NCI-H2107 treated with DMSO at 0.1 percent for 48 hours (cell line): ENCODE measurements around the gene MYO1C.
"Not testable (repeated sequence)": the region's sequence is repeated elsewhere in the genome, so short reads cannot be mapped to it uniquely, and the experiment has no call there.

ENCODE experiments used
- DNase-seq: peaks from one replicate; lab custom pipeline; 2025; ENCODE audit not compliant: unreplicated experiment; lab: John Stamatoyannopoulos, UW

MYO1C gene, protein sequence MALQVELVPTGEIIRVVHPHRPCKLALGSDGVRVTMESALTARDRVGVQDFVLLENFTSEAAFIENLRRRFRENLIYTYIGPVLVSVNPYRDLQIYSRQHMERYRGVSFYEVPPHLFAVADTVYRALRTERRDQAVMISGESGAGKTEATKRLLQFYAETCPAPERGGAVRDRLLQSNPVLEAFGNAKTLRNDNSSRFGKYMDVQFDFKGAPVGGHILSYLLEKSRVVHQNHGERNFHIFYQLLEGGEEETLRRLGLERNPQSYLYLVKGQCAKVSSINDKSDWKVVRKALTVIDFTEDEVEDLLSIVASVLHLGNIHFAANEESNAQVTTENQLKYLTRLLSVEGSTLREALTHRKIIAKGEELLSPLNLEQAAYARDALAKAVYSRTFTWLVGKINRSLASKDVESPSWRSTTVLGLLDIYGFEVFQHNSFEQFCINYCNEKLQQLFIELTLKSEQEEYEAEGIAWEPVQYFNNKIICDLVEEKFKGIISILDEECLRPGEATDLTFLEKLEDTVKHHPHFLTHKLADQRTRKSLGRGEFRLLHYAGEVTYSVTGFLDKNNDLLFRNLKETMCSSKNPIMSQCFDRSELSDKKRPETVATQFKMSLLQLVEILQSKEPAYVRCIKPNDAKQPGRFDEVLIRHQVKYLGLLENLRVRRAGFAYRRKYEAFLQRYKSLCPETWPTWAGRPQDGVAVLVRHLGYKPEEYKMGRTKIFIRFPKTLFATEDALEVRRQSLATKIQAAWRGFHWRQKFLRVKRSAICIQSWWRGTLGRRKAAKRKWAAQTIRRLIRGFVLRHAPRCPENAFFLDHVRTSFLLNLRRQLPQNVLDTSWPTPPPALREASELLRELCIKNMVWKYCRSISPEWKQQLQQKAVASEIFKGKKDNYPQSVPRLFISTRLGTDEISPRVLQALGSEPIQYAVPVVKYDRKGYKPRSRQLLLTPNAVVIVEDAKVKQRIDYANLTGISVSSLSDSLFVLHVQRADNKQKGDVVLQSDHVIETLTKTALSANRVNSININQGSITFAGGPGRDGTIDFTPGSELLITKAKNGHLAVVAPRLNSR

DNA sequence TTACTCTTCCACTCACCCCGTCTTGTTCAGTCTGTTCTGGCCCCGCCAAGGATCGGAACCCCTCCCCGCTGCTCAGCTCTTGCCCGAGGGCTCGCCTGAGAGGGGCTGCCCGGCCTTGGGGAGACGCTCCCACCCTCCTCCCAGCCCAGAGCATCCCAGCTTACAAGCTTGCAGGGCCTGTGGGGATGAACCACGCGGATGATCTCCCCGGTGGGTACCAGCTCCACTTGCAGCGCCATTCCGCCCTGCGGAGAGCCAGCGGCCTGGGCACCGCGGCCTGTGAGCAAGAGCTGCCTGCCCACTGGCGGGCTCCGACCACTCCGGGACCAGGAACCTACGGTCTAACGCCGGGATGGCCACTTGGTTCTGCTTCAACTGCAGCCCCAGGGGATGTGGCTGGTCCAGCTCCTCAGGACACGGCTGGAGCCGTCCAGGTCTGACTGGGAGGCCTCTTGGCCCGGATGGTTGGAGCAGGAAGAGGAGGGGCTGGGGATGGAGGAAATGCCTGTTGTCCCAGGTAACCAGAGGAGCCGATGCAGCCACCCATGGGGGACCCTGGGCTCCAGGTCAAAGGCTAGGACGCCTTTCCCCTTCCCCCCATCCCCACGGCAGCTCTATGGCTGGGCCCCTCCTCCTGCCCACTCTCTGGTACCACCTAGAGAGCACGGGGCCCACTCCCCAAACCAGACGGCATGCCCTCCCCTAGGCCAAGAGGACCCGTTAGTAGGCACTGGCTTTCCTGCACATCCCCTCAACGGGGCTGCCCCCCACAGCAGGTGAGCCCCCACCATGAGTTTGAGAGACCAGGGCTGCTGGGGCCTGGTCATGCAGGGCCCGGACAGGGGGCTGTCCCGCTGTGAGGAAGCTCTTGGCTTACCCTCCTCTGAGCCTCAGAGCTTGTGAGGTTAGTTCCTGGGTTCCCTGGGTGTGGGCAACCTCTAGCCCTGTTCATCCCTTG lies at the start of gene MYO1C:
TSS of gene MYO1C (minus strand) at position 438 of the 958 bp plus-strand sequence. CDS start at position 239, 199 bp downstream.
- DNase-seq, result no peak

DNA sequence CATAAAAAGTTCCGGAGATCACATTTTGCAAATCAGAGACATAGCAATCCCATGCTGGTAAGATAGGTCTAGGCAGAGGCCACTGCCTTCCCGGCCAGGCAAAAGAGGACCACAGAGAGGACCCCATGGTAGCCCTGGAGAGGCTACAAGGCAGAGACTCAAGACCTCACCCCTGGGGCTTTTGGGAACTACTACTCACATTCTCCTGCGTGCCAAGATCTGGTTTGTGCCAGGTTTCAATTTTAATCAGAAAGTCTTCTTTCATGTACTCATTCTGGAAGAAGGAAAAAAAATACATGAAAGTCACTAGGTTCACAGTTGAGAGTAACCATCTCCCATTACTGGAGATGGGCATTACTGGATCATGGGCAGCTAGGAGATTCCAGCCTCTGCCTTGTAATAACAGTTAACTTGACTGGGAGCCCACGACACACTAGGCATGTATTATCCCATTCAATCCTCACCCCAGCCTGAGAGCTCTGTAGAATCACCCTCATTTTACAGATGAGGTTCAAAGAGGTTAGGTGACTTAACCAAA lies 49.0 kb upstream of the MYO1C start:
- DNase-seq, result no peak

DNA sequence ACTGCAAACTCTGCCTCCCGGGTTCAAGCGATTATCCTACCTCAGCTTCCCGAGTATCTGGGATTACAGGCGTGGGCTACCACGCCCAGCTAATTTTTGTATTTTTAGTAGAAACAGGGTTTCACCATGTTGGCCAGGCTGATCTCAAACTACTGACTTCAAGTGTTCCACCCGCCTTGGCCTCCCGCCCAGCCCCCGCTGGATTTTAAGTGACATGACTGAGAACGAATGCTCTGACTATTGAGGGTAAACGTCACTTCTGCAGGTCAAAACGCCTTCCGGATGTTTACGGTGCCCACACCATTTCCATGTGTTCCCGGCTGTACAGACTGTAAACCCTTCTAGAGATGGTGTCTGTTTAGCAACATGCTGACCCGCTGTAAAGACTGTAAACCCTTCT lies 47.3 kb upstream of the MYO1C start:
- no peak for DNase-seq

DNA sequence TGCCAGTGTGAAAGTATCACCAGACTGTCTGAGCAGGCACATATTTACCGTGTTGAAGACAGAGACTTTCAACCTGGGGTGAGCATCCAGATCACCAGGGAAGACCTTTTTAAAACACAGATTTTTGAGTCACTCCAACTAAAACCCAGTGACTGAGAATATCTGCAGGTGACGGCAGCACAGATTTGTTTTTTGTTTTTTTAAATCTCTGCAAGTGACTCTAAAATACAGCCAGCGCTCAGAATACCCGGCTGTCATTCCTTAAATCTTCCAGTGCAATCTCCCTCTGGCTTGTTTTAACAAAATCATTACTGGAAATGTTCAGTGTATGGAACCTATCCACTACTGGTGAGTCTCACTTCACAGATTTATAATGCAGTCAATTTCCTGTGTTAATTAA lies 43.3 kb upstream of the MYO1C start:
- no peak for DNase-seq

DNA sequence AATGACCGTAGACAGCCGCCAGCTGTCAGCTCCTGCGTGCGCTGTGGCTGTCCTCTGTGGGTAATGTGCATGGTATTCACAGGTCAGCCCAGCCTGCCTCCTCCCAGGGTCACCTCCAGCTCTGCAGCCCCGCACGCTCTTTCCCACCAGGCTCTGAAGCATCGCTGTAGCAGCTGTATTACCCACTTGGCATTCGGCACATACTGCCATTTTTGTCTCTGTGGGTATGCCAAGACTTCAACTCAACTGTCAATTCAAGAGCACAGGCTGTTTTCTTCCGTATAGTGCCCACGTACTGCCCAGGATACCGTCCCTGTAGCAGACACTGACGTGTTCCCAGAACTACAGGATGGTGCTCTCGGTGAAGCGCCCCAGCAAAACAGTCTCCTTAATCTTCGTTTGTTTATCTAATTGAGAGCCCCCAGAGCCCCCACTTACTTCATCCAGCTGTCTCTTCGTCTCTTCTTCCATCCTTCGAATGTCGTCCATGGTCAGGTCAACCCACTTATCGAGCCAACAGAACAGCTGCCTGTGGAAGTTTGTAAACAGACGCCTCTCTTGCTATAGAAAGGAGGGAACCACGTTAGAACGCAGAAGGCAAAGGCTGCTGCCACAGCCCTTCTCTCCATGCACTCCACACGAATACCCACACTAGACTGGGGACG lies 41.3 kb upstream of the MYO1C start:
- no peak for DNase-seq

DNA sequence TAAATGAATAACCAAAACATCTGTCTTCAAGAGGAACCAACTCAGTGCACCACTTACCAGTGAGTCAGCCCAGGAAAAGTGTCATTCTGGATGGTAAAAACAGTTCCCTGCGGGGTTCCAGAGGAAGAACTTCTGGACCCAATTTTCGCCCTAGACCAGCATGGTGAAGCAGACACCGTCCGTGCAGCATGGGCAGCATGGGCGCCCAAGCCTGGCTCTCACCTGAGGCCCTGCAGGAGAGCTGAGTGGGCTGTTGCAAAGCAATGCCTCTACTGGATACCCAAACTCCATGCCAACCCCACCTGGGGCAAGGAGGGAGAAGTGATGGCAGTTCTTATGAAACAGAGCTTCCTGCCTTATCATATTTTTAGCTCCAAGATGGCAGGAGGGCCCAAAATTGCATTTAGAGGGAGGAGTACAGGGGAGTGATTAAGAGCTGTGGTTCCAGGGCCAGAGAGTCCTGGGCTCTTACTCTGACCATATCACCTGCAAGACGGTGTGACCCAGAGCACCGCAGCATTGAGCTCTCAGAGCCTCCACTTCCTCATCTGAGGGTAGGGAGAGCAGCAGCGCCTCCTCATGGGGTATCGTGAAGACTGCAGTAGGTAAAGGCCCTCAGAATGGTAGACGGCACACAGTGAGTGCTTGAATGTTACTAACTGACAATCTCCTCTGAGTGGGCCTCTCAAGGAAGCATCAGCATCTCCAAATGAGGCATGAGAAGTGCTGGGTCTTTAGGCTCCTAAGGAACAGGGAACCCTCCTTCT lies 40.5 kb upstream of the MYO1C start:
- DNase-seq, result no peak

DNA sequence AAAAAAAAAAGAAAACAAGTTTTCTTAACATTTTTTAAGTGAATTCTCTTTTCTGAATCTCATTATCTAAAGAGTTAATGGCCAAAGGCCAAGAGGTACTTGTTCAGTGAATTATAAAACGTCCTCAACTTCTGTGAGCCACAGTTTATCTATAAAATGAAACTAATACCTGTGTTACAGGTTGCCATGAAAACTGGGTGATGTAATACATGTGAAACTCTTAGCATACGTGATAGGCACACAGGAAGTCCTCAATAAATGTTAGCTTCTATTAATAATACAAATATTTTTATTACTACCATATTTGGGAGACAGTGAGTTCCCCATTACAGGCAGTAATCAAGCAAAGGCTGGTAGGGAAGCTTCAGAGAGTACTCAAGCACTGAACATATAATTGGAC lies 37.4 kb upstream of the MYO1C start:
- DNase-seq, result no peak

DNA sequence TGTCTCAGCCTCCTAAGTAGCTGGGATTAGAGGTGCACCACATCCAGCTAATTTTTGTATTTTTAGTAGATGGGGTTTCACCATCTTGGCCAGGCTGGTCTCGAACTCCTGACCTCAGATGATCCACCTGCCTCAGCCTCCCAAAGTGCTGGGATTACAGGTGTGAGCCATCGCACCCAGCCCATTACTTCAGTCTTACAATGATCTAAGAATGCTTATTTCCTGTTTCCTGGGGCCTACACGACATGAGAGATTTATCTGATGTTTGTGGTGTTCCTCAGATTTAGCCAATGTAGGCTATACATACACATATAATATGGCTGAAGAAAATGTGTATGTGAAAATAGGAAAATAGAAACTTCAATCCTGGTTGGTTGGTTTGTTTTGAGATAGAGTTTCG lies 34.4 kb upstream of the MYO1C start:
- not testable (repeated sequence) for DNase-seq

DNA sequence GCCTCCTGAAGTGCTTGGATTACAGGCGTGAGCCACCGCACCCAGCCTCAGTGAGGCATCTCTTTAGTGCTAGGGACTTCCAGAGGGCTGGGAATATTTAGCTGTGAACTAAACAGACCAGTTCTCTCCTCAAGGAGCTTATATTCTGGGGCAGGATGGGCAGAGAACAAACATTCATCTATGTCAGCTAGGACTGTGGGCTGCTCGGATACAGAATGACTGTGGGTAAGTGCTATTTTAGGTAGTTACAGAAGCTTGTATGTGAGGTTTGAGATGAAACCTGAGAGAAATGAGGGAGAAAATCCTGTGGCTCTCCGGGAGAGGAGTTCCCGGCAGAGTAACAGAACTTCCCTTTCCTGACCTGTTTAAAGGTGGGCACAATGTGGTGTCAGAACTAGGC lies 30.1 kb upstream of the MYO1C start:
- no peak for DNase-seq

DNA sequence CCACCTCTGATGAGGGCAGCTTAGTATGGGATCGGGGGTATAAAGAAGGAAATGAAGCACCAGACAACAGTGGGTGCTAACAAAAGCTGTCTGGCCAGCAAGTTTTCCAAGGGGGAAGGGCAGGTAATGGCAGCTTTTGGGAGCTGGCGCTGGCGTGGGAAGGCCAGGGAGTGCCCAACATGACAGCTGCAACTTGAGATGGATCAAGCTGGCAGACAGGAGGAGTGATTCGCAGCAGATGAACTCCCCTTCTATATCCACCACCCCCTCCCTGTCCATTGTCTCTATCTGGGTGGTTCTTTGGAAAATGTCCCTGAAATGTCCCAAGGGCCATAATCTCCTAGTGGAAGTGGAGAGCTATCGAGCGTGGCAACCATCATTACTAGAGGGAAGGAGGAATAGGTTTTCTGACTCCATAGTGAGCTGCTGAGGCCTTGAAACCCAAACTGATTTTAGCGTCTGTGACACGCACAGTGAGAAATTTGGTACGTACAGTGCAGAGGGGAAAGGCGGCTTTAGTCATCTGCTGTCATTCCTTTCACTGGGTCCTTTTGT lies 28.7 kb upstream of the MYO1C start:
- DNase-seq, result no peak

DNA sequence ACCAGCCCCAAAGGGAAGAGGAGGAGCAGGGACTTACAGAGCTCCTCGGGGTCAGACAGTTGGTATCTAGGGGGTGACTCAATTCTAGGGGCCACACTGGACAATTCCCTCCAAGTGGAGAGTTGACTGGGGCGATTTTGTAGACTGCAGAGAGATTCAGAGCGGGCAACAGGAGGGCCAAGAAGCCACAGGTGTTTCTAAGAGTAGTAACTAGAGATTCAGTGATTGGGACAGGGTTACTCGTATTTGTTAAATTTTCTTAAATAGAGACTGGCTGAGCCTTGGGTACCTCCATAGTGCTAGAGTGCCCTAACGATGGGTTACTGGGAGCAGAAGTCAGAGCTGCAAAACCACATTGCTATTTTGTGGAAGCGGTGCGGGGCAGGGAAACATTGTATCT lies 27.2 kb upstream of the MYO1C start:
- DNase-seq, result no peak

DNA sequence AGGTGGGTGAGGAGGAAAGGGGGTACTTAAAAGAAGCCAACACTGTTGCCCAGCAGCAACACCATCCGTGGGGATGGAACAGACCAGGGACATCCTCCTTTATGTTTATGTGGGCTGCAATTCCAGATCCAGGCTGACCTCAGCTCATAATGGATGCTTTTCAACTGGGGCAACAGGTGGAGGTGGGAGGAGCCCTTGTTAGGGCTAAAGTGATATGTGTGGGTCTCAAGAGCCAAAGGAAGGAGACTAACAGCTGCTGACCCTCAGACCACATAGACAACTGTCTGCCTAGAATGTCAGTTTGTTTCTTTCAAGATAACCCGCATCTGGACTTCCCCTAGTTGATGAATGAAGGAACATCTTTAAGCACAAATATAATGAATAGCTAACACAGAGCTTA lies 25.9 kb upstream of the MYO1C start:
- DNase-seq, result no peak

DNA sequence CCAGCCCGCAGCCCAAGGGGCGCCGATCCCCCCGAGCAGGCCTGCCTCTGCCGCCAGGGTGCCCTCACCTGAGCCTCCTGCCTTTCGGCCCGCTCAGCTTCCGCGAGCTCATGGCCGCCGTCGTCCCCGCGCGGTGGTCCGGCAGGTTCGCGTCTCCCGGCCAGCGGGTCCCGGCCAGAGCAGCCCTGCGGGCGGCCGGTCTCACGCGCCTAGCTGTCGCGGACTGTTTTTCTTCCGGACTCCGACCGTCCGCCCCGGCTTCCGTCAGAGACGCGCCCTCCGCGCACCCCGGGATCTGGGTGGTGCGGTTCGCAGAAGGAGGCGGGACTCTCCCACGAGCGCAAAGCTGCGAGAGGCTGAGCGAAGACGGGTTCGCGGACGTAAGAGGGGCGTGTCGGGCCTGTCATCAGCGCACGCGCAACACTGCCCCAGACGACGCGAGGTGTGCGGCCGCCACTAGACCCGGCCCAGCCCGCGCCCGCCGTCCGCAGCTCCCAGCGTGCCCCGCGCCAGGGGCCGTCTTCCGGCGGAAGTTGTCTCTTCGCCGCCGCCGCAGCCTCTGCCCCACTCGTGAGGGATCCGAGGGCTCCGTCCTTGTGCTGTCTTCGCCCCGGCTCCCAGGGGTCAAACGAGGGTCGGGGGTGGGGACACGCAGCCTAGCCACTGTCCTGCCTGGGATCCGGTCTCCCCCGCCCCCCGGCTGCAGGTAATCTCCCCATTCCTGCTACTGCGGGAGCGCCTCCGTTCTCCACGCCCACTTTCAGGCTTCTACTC lies 24.1 kb upstream of the MYO1C start, which contains the start of gene INPP5K:
TSS of gene INPP5K (minus strand) at position 225 of the 774 bp plus-strand sequence. CDS start at position 112, 113 bp downstream.
- peak; percentile 71 for DNase-seq

DNA sequence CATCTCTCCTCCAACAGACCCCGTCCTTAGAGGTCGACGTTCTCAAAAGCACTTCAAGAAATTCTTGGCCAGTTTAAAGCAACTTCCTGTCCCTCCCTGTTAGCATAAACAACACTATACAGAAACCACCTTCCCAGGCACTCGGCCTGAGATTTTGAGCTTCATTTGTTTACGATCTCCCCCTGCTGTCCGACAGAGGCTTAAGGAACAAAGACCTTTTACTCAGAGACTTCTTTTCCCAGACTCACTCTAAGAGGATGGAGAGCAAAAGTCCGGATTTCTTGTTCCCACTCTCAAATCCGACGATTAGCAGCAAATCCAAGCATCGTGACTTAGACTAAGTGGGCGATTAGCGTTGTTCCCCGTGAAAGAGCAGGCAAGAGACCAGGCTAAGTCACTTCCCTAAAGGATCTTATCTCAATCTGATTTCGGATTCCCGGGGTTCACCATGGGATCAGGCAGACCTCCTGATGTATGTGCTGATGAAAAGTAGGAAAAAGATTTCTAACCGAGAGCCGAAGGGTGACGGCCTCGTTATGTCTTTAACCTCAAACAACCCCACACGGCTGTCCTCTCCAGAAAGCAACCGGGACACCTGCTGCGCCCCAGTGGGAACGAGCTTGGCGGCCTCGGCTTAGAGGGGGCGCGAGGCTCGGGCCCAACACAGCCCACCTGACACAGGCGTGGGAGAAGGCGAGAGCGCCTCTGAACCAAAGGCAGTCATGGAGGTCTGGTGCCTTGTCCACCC lies 23.3 kb upstream of the MYO1C start:
- peak; percentile 38 for DNase-seq

DNA sequence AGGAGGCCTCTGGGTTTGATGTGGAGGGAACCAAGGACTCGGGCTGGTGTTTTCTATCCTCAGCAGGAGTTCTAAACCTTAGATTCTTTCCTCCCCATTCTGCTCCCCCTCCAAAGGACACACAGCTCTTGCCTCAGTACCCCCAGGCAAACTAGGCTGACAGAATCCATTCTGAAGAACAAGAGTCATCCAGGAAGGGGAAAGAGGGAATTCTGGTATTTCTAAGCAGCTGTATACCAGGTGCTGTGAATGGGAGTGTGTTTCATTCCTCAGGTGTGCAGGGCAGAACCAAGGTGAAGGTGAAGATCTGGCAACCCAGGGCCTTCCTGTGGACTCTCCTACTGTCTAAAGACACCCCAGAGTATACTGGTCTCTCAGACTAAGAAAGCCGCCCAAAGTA lies 19.9 kb upstream of the MYO1C start:
- DNase-seq, result no peak

DNA sequence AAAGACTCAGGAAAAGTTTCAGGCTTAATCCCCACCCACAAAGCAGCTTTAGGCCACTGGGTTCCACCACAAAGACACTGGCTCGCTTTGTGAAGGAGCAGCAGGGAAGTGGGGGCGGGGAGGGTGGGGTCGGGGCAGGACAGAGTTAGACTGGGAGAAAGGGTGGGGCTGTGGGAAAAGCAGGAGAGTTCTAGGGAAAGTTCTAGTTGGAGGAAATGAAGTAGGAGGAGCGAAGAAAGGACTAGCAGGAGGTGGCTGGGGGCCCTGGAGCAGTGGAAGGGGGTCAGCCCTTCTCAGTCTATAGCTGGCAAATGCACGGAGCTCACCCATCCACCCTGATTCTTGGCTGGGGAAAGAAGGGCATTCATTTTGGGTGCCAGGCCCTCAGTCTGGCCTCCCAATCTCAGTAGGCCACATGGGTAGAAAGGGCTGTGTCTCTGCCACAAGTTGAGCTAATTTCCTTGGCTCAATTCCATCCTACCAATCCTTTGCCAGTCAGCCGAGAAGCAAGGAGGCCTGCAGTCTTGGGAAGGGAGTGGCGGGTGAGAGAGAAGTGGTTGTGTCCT lies 19.4 kb upstream of the MYO1C start:
- no peak for DNase-seq

DNA sequence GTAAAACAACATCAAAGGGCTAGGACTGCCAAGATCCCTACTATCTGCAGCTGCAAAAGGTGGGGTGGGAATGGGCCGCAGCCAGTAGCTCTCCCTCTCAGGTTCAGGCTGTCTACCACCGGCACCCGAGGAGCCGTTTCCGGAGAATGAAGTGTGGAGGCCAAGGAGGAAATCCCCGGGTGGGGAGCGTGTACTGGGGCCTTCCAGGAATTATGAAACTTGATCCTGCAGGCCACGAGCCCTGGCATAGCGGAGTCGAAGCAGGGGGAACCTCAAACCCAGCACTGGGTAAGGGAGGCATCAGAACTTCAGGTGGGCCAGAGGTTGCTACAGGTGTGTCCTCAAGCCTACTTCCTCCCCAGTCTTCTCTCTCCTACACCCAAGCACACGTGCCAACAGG lies 18.8 kb upstream of the MYO1C start:
- no peak for DNase-seq
